ENCODE data around the gene AZU1. TPM values are rescaled to one million over a fixed set of nuclear protein-coding genes. Genes with fewer than 3 reads are reported as not detected.
A peak's percentile ranks its signal among the peaks of the same experiment; 100 is the strongest.

Gene AZU1
- total and polyA plus RNA-seq, 2 experiments from 2014 or later, result 1.5 to 5.7 TPM

DNA sequence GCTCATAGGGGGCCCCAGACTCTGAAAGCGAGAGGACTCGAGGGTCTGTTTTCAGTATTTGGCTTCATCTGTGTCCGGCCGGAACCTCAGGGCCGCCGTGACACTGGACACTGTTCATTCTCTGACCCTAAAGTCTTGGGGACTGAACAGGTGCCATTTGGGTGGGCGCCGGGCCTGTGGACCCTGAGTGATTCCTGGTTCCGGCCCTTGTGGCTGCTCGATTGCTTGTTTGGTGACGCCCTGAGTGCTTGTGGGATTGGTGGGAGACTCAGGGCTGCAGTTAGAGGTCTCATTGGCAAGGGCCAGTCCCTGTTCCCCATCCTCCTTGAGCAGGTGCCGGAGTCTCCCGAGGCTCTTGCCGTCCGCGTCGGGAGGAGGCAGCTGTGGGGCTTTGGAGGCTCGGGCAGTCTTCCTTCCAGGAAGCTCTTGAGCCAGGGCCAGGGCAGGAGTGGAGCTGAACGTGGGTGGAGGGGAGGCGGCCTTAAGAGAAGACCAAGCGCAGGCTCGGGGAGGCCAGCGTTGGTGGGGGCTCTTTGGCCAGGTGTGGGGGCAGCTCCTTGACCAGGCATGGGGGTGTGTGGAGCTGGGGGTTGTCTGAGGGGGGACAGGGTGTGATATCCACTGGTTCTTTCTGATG is 25.7 kb upstream of the AZU1 start:
- no peak overlapping the region for H3K4me3 ChIP-seq
- no peaks in the 10 kb centered on the region for H3K27me3 ChIP-seq
- peak overlapping the region; percentile 22 for H3K27ac ChIP-seq
- no peaks in the 10 kb centered on the region for H3K9me3 ChIP-seq (ENCODE audit: low read depth)
- peak; percentile 2 to 77 for DNase-seq (ENCODE audit: low read depth in 1 of 2, low spot score in 1 of 2)
- peaks cover 30% of the 10 kb centered on the region for H3K36me3 ChIP-seq
- peaks cover 37% of the 10 kb centered on the region for H3K4me1 ChIP-seq (ENCODE audit: low read depth)
- TF ChIP-seq, protein P1, sequence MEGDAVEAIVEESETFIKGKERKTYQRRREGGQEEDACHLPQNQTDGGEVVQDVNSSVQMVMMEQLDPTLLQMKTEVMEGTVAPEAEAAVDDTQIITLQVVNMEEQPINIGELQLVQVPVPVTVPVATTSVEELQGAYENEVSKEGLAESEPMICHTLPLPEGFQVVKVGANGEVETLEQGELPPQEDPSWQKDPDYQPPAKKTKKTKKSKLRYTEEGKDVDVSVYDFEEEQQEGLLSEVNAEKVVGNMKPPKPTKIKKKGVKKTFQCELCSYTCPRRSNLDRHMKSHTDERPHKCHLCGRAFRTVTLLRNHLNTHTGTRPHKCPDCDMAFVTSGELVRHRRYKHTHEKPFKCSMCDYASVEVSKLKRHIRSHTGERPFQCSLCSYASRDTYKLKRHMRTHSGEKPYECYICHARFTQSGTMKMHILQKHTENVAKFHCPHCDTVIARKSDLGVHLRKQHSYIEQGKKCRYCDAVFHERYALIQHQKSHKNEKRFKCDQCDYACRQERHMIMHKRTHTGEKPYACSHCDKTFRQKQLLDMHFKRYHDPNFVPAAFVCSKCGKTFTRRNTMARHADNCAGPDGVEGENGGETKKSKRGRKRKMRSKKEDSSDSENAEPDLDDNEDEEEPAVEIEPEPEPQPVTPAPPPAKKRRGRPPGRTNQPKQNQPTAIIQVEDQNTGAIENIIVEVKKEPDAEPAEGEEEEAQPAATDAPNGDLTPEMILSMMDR (IDR thresholded peaks at IDR 0.05; ENCODE audit: low read depth, low read length), result no peak

DNA sequence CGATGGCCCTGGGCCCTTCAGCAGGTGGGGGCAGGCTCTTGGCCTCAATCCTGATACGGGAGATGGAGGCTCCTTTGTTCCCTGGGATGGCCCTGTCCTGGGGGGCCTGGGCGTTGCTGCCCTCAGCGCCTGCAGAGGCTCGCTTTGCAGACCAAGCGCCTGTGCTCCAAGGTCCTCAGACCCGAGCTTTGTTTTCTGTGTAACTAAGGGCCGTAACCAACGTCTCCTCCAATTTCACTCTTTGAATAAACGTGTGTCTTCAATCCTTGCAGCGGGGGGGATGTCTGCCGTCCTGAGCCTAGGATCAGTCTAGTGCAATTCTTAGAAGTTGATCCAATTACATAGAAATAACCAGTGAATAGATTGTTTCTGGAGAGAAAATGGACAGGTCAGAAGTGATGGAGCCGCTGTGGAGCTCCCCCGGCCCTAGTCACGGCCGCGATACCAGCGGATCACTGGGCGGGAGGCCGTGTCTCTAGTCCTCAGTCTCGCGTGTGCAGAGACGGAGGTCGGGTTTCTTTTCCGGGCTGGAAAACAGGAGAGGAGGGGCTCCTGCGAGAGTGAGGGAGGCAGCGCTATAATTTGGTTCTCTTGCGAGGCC is 25.0 kb upstream of the AZU1 start:
- H3K4me1 ChIP-seq (ENCODE audit: low read depth), result peaks cover 37% of the 10 kb centered on the region
- peak overlapping the region; percentile 52 for H3K27ac ChIP-seq
- H3K27me3 ChIP-seq, result no peaks in the 10 kb centered on the region
- H3K4me3 ChIP-seq, result no peak overlapping the region
- no peaks in the 10 kb centered on the region for H3K9me3 ChIP-seq (ENCODE audit: low read depth)
- peaks cover 36% of the 10 kb centered on the region for H3K36me3 ChIP-seq
- TF ChIP-seq, protein P1 (IDR thresholded peaks at IDR 0.05; ENCODE audit: low read depth, low read length), result no peak
- DNase-seq (ENCODE audit: low read depth in 1 of 2, low spot score in 1 of 2), result peak in 1 of 2 donors; percentile 31

DNA sequence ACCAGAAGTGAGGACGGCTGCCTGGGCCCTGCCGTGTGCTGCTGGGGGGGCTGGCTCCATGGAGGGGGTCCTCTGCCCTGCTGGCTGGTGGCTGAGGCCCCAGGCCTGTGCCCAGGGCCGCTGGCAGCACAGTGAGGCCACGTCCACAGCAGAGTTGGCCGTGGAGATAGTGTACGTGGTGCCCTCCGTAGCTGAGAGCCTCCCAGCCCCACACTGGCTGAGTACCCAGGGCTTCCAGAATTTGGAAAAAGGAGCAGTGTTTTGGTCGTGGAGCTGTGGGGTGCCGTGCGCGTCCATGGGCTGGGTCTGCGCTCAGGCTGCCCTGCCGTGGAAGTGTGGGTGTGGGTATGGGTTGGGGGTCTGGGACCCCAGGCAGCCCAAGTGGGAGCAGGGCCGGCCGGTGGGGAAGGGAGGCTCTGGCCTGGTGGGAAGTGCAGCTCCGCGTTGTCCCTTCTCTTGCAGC is 24.5 kb upstream of the AZU1 start:
- no peaks in the 10 kb centered on the region for H3K27me3 ChIP-seq
- peak in 1 of 2 donors; percentile 0 for DNase-seq (ENCODE audit: low read depth in 1 of 2, low spot score in 1 of 2)
- TF ChIP-seq, protein P1 (IDR thresholded peaks at IDR 0.05; ENCODE audit: low read depth, low read length), result no peak
- H3K4me1 ChIP-seq (ENCODE audit: low read depth), result peaks cover 37% of the 10 kb centered on the region
- H3K9me3 ChIP-seq (ENCODE audit: low read depth), result no peaks in the 10 kb centered on the region
- peak overlapping the region; percentile 52 for H3K27ac ChIP-seq
- peaks cover 41% of the 10 kb centered on the region for H3K36me3 ChIP-seq
- no peak overlapping the region for H3K4me3 ChIP-seq

DNA sequence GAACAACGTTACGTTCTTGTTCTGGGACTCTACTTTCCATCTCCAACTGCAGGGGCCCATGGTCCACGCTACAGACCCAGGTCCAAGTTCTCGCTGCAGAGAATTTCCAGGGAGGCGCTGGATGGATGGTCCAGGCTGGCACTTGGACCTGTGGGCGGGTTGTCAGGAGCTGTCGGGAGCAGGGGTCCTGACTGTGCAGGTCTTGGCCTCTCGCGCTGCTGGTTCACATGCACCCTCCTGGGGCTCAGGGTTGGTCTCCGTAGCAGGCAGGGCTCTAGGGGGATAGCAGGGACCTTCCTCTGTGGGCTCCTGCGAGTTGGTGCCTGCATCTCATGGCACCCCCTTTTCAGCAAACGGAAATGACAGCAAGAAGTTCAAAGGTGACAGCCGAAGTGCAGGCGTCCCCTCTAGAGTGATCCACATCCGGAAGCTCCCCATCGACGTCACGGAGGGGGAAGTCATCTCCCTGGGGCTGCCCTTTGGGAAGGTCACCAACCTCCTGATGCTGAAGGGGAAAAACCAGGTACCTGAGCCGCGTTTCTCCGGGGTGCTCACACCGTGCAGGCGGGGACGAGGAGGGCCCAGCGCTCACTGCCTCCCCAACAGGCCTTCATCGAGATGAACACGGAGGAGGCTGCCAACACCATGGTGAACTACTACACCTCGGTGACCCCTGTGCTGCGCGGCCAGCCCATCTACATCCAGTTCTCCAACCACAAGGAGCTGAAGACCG is 23.8 kb upstream of the AZU1 start:
- TF ChIP-seq, protein P1 (IDR thresholded peaks at IDR 0.05; ENCODE audit: low read depth, low read length), result no peak
- Histone ChIP-seq H3K9me3 (ENCODE audit: low read depth) (no peaks in the 10 kb centered on the region), H3K27me3 (no peaks in the 10 kb centered on the region), H3K4me3 (no peak overlapping the region), H3K4me1 (ENCODE audit: low read depth) (peaks cover 37% of the 10 kb centered on the region), H3K36me3 (peaks cover 45% of the 10 kb centered on the region), H3K27ac (peak overlapping the region; percentile 17)
- peak in 1 of 2 donors; percentile 0 for DNase-seq (ENCODE audit: low read depth in 1 of 2, low spot score in 1 of 2)

DNA sequence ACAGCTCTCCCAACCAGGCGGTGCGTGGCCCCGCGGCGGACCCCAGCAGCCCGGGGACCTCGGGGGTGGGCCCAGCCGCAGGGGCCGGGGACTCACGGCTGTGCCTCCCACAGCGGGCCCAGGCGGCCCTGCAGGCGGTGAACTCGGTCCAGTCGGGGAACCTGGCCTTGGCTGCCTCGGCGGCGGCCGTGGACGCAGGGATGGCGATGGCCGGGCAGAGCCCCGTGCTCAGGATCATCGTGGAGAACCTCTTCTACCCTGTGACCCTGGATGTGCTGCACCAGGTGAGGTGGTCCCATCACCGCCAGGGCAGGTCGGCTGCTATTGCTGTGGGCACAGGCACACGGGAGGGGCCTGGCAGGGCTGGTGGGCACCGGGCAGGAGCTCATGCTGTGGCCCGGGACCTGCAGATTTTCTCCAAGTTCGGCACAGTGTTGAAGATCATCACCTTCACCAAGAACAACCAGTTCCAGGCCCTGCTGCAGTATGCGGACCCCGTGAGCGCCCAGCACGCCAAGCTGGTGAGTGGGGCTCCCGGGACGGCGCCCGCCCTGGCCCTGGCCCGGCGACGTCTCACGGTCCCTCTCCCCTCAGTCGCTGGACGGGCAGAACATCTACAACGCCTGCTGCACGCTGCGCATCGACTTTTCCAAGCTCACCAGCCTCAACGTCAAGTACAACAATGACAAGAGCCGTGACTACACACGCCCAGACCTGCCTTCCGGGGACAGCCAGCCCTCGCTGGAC is 23.0 kb upstream of the AZU1 start:
- TF ChIP-seq, protein P1 (IDR thresholded peaks at IDR 0.05; ENCODE audit: low read depth, low read length), result no peak
- Histone ChIP-seq H3K27ac (peak overlapping the region; percentile 17), H3K4me1 (ENCODE audit: low read depth) (peaks cover 32% of the 10 kb centered on the region), H3K36me3 (peaks cover 52% of the 10 kb centered on the region), H3K27me3 (no peaks in the 10 kb centered on the region), H3K9me3 (ENCODE audit: low read depth) (no peaks in the 10 kb centered on the region), H3K4me3 (no peak overlapping the region)
- DNase-seq (ENCODE audit: low read depth in 1 of 2, low spot score in 1 of 2), result no peak
